ENCODE data around the gene MTM1. TPM values are rescaled to one million over a fixed set of nuclear protein-coding genes. Genes with fewer than 3 reads are reported as not detected.

Gene MTM1
- total RNA-seq (2021) (17.4 and 22.9 TPM in 2 replicates), Bru-seq, nascent RNA (percentile 79 among the genes with signal in this experiment), BruChase-seq, experiment 1, labeled RNA remaining after a 2-hour chase (percentile 83 among the genes with signal in this experiment), BruChase-seq, experiment 2, labeled RNA remaining after a 6-hour chase (percentile 71 among the genes with signal in this experiment)
- long read RNA-seq, transcript MTM1-203 (15 exons, 3,593 nt), result major isoform, 31 of 47 reads
- long read RNA-seq, partial matches to known transcripts, result 7 of 47 reads
- long read RNA-seq, other reads (novel, unspliced or antisense), result 9 of 47 reads

- DNase-seq, result peak; percentile 98
- H3K4me1 ChIP-seq (replicated peaks; ENCODE audit: insufficient read depth), result peaks cover 50% of the 10 kb centered on the region
- H4K20me1 ChIP-seq (ENCODE audit: insufficient read depth), result no peaks in the 10 kb centered on the region
- no TSS peak for BruUV-seq (replicated peaks)
- peak within 1 kb of the TSS; percentile 85 for H2AFZ ChIP-seq
- H3K4me3 ChIP-seq, result peak within 1 kb of the TSS; percentile 79
- CTCF ChIA-PET, result interaction anchor here (1.4 kb wide), 1 partner anchor 629 kb away, joined by 4 read pairs; no protein-coding TSS in a partner anchor
- no peaks in the 10 kb centered on the region for H3K36me3 ChIP-seq (ENCODE audit: low read depth)
- peaks cover 4% of the 10 kb centered on the region; the same call in 1 of the 2 replicates for H3F3A ChIP-seq (ENCODE audit: insufficient read depth, low read depth)
- POLR2A ChIA-PET (ENCODE audit: unreplicated experiment), result interaction anchor here (0.6 to 1.0 kb wide), 3 partner anchors 125 to 831 kb away, joined by 4 to 7 read pairs (median 5); partner anchors contain the start of gene MTMR1
- H3K27me3 ChIP-seq (ENCODE audit: insufficient read depth, low read depth), result no peaks in the 10 kb centered on the region
- peaks cover 46% of the 10 kb centered on the region for H3K79me2 ChIP-seq (ENCODE audit: low read depth)
- H3K9me3 ChIP-seq (ENCODE audit: insufficient read depth, low read depth), result no peaks in the 10 kb centered on the region
- H3K9me2 ChIP-seq (ENCODE audit: insufficient read depth), result no peaks in the 10 kb centered on the region
- no peak within 1 kb of the TSS for H3K27ac ChIP-seq
- TF ChIP-seq, protein P1, sequence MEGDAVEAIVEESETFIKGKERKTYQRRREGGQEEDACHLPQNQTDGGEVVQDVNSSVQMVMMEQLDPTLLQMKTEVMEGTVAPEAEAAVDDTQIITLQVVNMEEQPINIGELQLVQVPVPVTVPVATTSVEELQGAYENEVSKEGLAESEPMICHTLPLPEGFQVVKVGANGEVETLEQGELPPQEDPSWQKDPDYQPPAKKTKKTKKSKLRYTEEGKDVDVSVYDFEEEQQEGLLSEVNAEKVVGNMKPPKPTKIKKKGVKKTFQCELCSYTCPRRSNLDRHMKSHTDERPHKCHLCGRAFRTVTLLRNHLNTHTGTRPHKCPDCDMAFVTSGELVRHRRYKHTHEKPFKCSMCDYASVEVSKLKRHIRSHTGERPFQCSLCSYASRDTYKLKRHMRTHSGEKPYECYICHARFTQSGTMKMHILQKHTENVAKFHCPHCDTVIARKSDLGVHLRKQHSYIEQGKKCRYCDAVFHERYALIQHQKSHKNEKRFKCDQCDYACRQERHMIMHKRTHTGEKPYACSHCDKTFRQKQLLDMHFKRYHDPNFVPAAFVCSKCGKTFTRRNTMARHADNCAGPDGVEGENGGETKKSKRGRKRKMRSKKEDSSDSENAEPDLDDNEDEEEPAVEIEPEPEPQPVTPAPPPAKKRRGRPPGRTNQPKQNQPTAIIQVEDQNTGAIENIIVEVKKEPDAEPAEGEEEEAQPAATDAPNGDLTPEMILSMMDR (conservative IDR thresholded peaks at IDR 0.05), result no peak
- no peak for TF ChIP-seq EZH2 (IDR thresholded peaks at IDR 0.05; ENCODE audit: low read depth)
- H3K4me2 ChIP-seq, result peak within 1 kb of the TSS; percentile 90
- intact Hi-C loops (cut with micrococcal nuclease; ENCODE audit: unreplicated experiment), result loop anchor here (5.0 to 10.0 kb wide), 2 partner anchors 414 to 1024 kb away; partner anchors contain the start of genes EOLA1, HMGB3 and HSFX3
These were observed at the start of gene MTM1 for GRCh38 chrX:150568320-150569154. MTM1 (plus strand) TSS chrX:150568621; CDS start chrX:150592615, 23,994 bp downstream.

DNA sequence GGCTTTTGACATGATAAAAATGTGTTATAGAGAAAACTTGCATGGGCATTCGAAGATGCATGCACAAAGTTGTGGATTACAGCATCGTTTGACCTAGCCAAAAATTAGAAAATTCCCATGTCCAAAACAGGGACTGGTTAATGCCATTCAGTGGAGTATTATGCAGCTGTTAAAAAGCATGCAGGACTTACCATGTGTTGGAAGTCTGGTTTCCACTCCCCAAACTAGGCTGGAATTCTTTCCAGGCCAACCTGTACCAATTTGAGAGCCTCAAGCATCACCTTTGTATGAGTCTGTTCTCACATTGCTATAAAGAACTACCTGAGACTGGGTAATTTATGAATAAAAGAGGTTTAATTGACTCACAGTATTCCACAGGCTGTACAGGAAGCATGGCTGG lies 45.9 kb upstream of the MTM1 start:
- no peaks in the 10 kb centered on the region for H3K9me2 ChIP-seq (ENCODE audit: insufficient read depth)
- H3K27me3 ChIP-seq (ENCODE audit: insufficient read depth, low read depth), result peaks cover 4% of the 10 kb centered on the region; the same call in 1 of the 2 replicates
- H3K4me1 ChIP-seq (replicated peaks; ENCODE audit: insufficient read depth), result no peaks in the 10 kb centered on the region
- BruUV-seq (replicated peaks), result no TSS peak
- intact Hi-C loops (cut with micrococcal nuclease; ENCODE audit: unreplicated experiment), result no loop called here
- no peak overlapping the region for H3K4me3 ChIP-seq
- H3F3A ChIP-seq (ENCODE audit: insufficient read depth, low read depth), result no peaks in the 10 kb centered on the region
- H2AFZ ChIP-seq, result no peak overlapping the region
- CTCF ChIA-PET, result no interaction called here
- H3K9me3 ChIP-seq (ENCODE audit: insufficient read depth, low read depth), result no peaks in the 10 kb centered on the region
- no peak overlapping the region for H3K27ac ChIP-seq
- H3K4me2 ChIP-seq, result no peak overlapping the region
- H4K20me1 ChIP-seq (ENCODE audit: insufficient read depth), result no peaks in the 10 kb centered on the region
- POLR2A ChIA-PET (ENCODE audit: unreplicated experiment), result no interaction called here
- no peaks in the 10 kb centered on the region for H3K36me3 ChIP-seq (ENCODE audit: low read depth)
- TF ChIP-seq, protein P1 (conservative IDR thresholded peaks at IDR 0.05), result no peak
- TF ChIP-seq EZH2 (IDR thresholded peaks at IDR 0.05; ENCODE audit: low read depth), result no peak
- no peaks in the 10 kb centered on the region for H3K79me2 ChIP-seq (ENCODE audit: low read depth)
- no peak for DNase-seq

DNA sequence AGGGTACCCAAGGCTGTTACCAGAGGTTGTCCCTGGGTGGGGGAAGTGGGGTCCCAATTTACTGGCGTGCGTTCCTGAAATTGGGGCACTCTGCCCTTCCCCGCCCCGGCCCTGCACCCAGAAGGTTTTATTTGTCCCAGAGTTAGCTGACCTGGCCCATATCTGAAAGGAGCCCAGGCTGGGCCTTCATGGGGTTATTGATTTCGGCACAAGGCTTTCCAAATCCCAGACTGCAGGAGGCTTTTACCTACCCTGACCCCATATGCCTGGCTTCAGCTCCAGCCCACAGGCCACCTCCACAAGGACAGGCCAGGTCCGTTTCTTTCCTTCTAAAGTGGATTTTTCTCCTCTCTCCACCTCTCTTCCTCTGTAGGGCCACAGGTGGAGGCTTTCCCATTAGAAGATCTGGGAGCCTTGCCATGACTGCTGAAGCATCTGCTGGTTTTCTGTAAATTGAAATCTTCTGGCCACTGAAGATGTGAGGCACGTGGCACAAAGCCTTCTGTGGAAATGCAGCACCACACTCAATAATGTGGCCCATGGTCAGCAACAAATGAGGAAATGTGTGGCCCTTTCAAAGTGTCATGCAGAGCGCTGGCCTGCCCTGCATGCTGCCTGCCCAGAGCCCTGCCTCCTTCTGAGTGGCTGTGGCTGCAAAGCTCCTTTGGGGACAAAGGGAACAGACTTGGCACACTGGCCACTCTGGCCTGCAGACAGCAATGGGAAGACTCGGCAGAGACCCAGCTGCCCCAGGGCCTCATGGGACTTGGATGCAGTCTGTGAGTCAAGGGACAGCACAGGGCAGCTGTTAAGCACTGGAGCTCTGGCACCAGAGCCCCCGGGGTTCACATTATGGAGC lies 43.1 kb upstream of the MTM1 start:
- BruUV-seq (replicated peaks), result no TSS peak
- Histone ChIP-seq H3K4me3 (no peak overlapping the region), H3K27me3 (ENCODE audit: insufficient read depth, low read depth) (peaks cover 4% of the 10 kb centered on the region; the same call in 1 of the 2 replicates), H4K20me1 (ENCODE audit: insufficient read depth) (no peaks in the 10 kb centered on the region), H3K9me2 (ENCODE audit: insufficient read depth) (no peaks in the 10 kb centered on the region), H3F3A (ENCODE audit: insufficient read depth, low read depth) (no peaks in the 10 kb centered on the region), H2AFZ (no peak overlapping the region), H3K4me1 (replicated peaks; ENCODE audit: insufficient read depth) (no peaks in the 10 kb centered on the region), H3K4me2 (no peak overlapping the region), H3K27ac (no peak overlapping the region), H3K79me2 (ENCODE audit: low read depth) (no peaks in the 10 kb centered on the region), H3K9me3 (ENCODE audit: insufficient read depth, low read depth) (no peaks in the 10 kb centered on the region), H3K36me3 (ENCODE audit: low read depth) (no peaks in the 10 kb centered on the region)
- intact Hi-C loops (cut with micrococcal nuclease; ENCODE audit: unreplicated experiment), result no loop called here
- TF ChIP-seq, protein P1 (conservative IDR thresholded peaks at IDR 0.05), result no peak
- TF ChIP-seq EZH2 (IDR thresholded peaks at IDR 0.05; ENCODE audit: low read depth), result no peak
- POLR2A ChIA-PET (ENCODE audit: unreplicated experiment), result no interaction called here
- no peak for DNase-seq
- CTCF ChIA-PET, result no interaction called here

Measured in PC-9 (cell line).